KOPT-K1 (cell line): ENCODE data around the gene COX8A.

Experiments
- H3K27ac ChIP-seq: fragments of 200-600 bp; sonication (generic); 2 replicates; pipeline ENCODE4 v1.5.1; 2016; ENCODE audit warnings: antibody characterized with exemption, mild to moderate bottlenecking, low read depth, low read length; ENCODE audit not compliant: poor library complexity, severe bottlenecking
- H3K36me3 ChIP-seq: fragments of 200-600 bp; sonication (generic); 2 replicates; pipeline ENCODE4 v1.5.1; 2017; ENCODE audit warnings: antibody characterized with exemption, mild to moderate bottlenecking, low read length, moderate library complexity; ENCODE audit not compliant: insufficient read depth
- H3K9me3 ChIP-seq: fragments of 200-600 bp; sonication (generic); 2 replicates; pipeline ENCODE4 v1.5.1; 2017; ENCODE audit warnings: antibody characterized with exemption, low read length, mild to moderate bottlenecking; ENCODE audit not compliant: insufficient read depth, poor library complexity, severe bottlenecking

COX8A gene

DNA sequence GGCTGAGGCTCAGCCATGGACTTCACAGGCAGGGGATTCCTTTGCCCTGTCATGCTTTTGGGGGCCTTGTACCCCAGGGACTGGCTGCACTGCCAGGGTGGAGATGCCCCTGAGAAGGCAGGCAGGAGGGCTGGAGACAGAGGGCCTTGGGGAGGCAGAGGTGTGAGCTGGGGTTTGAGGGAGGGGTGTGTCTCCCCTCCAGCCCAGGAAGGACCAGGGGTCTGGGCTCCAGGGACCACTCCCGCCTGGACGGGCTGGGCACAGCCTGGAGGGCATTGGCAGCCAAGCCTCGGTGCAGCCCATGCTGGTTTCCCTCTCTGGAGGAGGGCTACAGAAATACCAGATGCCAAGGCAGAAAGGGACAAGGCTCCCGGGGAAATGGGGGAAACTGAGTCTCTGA is 31.3 kb downstream of the COX8A start:
- peaks cover 45% of the 10 kb centered on the region for H3K36me3 ChIP-seq
- no peak overlapping the region for H3K27ac ChIP-seq

DNA sequence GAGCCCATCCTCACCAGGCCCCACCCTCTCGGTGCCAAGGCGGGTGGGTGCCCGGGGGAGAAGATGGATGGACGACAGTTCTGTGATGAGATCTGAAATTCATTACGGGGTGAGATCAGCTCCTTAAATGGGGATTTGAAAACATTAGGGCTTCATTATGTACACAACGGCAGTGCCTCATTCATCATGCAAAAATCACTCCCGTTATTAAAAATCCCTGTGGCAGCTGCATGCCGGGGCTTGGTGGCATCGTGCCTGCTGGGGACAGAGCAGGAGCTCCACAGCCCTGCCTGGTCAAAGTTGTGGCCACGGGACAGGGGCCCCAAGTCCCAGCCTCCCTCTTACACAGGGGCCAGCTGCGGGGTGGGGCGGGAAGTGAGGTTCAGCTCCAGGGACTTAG is 32.0 kb downstream of the COX8A start:
- H3K36me3 ChIP-seq, result peaks cover 40% of the 10 kb centered on the region
- H3K27ac ChIP-seq, result no peak overlapping the region
- H3K9me3 ChIP-seq, result peaks cover 12% of the 10 kb centered on the region

More for the DNA sequence above, 31.3 kb downstream of the COX8A start:
- H3K9me3 ChIP-seq, result peaks cover 9% of the 10 kb centered on the region

DNA sequence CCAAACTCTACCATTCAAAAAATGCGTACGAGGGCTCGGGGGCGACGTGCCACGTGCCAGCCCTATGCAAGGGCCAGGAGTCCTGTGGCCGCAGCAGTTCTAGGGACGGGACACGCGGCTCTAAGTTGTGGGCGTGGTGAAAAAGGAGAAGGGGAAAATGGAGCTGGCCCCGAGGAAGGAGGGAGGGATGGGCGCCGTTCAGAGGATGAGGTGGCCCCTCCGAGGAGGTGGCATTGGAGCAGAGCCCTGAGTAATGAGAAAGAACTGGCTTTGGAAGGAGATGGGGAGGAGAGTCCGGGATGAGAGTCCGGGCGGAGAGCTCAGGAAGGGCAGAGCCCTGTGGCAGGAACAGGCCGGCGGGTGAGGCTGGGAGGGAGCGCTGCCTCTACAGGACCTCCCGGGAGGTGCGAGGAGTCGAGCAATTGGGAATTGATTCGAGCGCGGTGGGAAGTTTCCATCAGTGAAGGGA is 32.8 kb downstream of the COX8A start:
- Histone ChIP-seq H3K27ac (no peak overlapping the region), H3K36me3 (peaks cover 32% of the 10 kb centered on the region; the same call in 1 of the 2 replicates), H3K9me3 (peaks cover 12% of the 10 kb centered on the region)

DNA sequence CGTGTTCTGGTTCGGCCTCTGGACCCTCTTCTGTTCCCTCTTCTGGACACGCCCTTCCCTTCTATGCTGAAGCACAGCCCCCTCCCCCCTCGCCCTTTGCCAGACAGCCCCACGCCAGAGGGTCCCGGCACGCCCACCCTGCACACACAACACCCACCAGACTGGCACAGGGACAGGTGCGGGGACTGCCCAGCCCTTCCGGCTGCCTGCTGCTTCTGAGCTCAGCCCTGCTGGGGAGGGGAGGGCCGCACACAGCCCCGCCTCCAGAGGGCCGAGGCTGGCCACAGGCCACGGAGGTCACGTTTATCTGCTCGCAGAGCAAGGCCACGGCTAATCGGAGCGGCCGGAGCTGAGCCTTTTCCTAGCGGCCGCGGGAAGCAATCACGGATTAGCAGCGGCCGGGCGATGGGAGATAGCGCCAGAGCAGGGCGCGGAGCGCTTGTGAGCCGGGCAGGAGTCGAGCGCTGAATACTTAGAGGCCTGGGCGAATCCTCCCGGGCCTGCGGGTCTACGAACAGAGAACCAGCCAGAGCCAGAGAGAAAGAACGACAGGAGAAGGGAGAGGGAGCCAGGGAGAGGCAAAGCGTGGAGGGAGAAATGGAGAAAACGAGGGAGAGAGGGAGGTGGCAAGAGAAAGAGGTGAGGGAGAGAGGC is 33.3 kb downstream of the COX8A start:
- peaks cover 27% of the 10 kb centered on the region; the same call in 1 of the 2 replicates for H3K36me3 ChIP-seq
- peaks cover 12% of the 10 kb centered on the region for H3K9me3 ChIP-seq
- no peak overlapping the region for H3K27ac ChIP-seq

DNA sequence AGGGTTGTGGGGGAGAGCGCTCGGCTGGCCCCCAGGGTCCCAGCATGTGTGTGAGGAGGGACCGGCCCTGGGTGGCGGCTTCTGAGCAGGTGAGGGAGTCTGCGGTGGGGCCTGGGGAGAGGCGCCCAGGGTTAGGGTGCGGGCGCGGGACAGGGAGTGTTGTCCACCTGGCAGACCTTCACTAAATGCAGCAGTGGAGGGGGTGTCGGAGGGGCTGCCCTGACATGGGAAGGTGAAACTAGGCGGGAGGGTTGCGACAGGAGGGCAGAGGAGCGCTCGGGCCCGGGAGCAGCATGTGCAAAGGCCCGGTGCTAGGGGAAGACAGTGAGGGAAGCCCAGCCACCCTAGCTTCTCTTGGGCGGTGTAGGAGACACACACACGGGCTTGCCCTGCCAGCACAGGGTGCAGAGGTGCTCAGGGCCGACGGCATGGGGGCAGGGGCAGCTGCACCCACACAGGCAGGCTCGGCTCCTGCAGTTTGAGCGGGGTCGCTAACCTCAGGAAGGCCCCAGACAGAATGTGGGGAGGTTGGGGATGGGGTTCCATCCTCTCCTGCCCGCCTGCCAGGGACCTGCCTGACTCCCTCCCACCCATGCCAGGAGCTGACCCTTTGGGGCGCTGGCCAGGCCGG is 34.0 kb downstream of the COX8A start:
- Histone ChIP-seq H3K27ac (no peak overlapping the region), H3K9me3 (peaks cover 12% of the 10 kb centered on the region)

DNA sequence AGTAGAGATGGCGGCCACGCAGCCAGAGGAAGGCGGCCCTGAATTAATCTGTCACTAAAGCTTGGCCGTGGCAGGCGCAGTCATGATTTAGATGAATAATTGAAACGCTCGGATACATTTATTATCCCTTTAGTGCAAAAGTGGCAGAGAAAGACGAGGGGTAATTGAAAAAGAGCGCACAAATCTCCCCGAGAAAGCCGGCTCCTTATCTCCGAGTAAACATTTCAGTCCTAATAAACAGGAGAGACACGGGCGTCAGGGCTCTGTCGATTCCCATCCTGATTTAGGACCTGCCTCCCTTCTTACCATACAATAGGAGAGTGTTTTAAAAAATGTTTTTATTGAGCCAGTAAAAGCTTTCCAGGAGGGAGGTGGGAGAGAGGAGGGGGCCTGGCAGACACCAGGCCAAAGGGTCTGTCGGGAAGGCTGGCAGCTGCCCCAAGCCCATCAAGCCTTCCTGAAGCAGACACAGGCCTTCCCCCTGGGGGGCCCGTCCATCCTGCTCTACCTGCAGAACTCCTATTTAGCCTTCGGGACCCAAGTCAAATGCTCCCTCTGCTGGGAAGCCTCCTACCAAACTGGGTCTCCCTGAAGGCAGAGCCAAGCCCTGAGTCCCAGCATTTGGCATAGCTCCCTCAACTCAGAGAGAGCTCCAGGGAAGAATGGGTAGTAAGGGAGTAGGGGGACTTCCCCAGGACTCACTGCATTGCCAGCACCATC is 34.7 kb downstream of the COX8A start:
- Histone ChIP-seq H3K36me3 (peaks cover 14% of the 10 kb centered on the region; the same call in 1 of the 2 replicates), H3K27ac (no peak overlapping the region), H3K9me3 (peaks cover 12% of the 10 kb centered on the region)

More for the DNA sequence above, 34.0 kb downstream of the COX8A start:
- peaks cover 21% of the 10 kb centered on the region; the same call in 1 of the 2 replicates for H3K36me3 ChIP-seq

DNA sequence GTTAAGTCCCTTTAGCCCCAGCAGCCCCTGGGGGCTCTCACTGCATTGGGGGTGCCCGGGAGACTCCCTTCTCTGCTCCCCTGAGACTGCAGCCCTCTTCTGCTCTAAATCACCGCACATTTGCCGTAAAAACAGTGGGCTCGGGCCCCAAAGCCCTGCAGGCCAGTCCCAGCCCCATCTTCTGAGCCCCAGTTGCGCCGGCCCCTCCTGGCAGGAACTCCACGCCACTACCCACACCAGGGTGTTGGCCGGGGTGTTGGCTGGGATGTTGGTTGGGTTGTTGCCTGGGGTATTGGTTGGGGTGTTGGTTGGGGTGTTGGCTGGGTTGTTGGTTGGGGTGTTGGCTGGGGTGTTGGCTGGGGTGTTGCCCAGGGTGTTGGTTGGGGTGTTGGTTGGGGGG is 35.3 kb downstream of the COX8A start:
- H3K9me3 ChIP-seq, result peaks cover 12% of the 10 kb centered on the region
- no peak overlapping the region for H3K27ac ChIP-seq
- H3K36me3 ChIP-seq, result peaks cover 8% of the 10 kb centered on the region; the same call in 1 of the 2 replicates

DNA sequence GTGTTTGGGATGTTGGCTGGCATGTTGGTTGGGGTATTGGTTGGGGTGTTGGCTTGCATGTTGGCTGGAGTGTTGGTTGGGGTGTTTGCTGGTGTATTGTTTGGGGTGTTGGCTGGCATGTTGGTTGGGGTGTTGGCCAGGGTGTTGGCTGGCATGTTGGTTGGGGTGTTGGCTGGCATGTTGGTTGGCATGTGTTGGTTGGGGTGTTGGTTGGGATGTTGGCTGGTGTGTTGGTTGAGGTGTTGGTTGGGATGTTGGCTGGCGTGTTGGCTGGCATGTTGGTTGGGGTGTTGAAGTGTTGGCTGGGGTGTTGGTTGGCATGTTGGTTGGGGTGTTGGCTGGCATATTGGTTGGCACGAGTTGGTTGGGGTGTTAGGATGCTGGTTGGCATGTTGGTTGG is 36.4 kb downstream of the COX8A start:
- H3K9me3 ChIP-seq, result peaks cover 12% of the 10 kb centered on the region
- H3K27ac ChIP-seq, result no peak overlapping the region
- H3K36me3 ChIP-seq, result peaks cover 6% of the 10 kb centered on the region; the same call in 1 of the 2 replicates

DNA sequence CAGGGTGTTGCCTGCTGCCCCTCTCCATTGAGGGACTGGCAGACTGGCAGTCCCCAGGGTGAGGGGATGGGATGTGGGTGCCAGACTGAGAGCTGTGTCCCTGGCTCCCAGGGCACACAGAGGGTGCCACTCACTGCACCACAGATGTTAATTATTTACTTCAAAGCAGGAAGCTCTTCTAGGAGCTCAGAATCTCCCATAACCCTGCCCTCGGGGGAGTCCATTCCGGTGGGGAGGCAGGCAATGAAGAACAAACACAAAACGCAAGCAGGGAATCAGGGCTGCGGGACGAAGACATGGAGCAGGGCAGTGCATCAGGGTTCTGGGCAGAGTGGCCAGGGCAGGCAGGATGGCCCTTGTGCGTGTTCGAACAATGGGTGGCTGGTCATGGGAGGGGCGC is 37.0 kb downstream of the COX8A start:
- H3K9me3 ChIP-seq, result peaks cover 12% of the 10 kb centered on the region
- H3K27ac ChIP-seq, result no peak overlapping the region
- no peaks in the 10 kb centered on the region for H3K36me3 ChIP-seq

DNA sequence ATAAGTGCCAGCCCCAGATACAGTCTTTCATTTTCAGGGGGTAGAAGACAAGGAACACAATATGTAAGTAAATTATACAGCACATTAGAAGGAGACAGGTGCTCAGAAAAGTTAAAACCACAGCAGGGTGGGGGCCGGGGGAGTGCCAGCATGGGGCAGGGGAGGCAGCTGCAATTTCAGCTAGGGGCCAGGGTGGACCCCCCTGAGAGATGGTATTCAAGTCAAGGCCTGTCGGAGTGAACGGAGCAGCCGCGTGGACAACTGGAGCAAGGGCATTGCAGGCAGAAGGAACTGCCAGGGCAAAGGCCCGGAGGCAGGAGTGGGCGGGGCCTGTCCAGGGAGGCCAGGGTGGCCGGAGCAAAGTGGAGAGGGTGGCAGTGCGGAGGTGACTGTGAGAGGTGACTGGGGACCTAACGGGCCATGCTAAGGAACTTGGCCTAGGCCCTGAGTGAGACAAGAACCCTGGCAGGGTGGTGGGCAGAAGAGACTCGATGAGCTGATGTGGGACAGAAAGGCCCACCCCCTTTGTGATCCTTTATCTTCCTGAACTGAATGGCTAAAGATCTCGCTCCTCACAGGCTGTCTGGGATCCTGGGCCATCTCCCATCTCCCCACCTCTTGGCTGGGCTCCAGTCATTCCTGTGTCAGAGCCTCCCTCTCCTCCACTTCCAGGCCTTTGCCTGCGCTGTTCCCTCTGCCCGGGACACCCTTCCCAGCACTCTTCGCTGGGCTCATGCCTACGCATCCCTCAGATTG is 38.9 kb downstream of the COX8A start:
- no peak overlapping the region for H3K27ac ChIP-seq
- H3K9me3 ChIP-seq, result peaks cover 12% of the 10 kb centered on the region
- H3K36me3 ChIP-seq, result no peaks in the 10 kb centered on the region

DNA sequence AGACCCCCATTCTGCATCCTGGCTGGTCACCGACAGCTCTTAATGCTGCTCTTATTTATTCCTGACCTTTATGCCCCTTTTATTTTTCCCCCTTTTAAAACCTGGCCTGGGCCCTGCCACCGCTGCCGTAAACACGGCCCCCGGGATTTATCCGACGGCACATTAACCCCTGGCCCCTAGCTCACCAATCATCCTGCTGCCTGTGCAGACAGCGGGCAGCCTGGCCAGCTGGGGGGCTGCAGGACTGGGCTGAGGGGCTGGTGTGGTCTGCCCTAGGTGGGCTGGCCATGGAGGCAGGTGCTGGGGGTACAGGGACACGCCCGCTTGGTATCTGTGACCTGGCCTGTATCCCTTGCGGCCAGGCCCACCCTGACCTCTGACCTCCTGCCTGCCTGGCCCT is 39.9 kb downstream of the COX8A start:
- H3K36me3 ChIP-seq, result no peaks in the 10 kb centered on the region
- H3K27ac ChIP-seq, result no peak overlapping the region
- H3K9me3 ChIP-seq, result peaks cover 12% of the 10 kb centered on the region

DNA sequence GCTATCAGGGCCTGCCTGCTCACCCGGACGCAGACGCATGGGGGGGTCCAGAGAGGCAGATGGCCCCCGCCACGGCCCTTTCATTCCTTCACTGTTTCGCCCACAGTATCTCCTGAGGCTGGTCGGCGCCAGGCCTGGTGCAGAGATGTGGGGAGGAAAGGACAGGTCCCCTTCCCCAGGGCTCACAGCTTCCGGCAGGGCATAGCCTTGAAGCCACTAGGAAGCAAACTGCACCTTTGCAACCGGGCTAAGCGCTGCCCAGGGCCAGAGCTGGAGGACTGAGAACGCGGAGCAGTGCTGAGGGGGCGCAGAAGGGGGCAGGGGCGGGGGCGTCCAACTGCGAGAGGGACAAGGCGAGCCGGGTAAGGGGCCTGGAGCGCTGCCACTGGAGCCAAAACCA is 41.1 kb downstream of the COX8A start:
- no peaks in the 10 kb centered on the region for H3K36me3 ChIP-seq
- H3K27ac ChIP-seq, result no peak overlapping the region
- peaks cover 5% of the 10 kb centered on the region for H3K9me3 ChIP-seq

DNA sequence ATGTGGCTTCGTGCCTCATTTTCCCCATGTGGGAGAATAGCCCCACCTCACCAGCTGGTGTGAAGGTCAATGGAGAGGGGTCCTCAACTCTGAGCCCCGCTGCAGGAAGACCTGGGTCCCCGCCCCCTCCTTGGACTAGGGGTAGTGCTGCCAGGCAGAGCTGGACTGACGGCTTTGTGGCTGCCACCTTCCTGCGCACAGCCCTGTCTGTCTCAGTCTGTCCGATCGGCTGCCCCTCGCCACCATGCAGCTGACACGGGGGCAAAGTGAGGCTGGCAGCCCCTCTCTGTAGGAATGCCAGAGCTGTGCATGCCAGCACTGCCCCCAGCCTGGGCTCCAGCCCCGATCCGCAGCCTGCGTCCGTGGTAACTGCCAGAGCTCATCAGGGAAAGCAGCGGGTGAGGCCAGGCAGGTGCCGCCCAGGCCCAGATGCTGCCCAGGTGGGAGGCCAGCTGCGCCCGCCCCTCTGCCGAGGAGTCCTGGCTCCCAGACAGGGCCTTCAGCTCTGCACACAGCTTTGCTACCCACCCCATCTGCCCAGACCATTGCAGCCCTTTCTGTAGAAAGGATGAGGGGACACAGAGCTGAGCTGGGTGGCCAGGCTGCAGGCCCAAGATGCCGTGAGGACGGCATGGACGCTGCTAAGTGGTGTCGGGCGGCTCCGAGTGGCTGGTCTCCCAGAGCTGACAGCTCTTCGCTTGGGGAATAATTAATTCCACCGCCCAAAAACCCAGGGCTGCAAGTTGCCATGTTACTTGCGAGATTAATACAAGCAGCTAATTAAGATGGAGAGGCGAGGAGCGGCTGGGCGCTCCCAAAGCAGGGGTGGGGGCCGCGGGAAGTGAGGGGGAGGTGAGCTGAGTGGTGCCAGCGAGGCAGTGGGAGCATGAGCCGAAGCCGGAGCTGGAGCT is 41.8 kb downstream of the COX8A start:
- Histone ChIP-seq H3K36me3 (no peaks in the 10 kb centered on the region), H3K9me3 (no peaks in the 10 kb centered on the region), H3K27ac (no peak overlapping the region)

DNA sequence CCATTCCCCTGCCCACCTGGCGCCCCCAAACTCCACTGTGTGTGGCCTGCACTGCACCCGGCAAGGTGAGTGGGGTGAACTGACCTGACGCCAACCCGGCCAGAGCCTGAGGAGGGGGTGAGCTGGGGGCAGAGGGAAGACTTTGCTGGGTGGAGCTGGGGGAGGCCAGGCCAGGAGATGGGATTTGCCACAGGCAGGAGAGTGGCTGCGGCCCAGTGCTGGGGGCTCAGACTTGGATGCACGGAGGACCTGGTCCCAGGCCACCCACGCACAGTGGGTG is 43.5 kb downstream of the COX8A start:
- H3K36me3 ChIP-seq, result no peaks in the 10 kb centered on the region
- H3K9me3 ChIP-seq, result no peaks in the 10 kb centered on the region
- no peak overlapping the region for H3K27ac ChIP-seq
